SH-SY5Y (cell line): ENCODE results near the gene PCDH9.

ENCODE experiments used
- GATA2 ChIP-seq: IDR thresholded peaks from 2 replicates; pipeline ENCODE4 v1.6.1; 2011; ENCODE audit warnings: mild to moderate bottlenecking, low read depth, low read length
- GATA3 ChIP-seq: IDR thresholded peaks from 2 replicates; pipeline ENCODE4 v1.6.1; 2011; ENCODE audit warnings: low read depth, mild to moderate bottlenecking, low read length, moderate library complexity

DNA sequence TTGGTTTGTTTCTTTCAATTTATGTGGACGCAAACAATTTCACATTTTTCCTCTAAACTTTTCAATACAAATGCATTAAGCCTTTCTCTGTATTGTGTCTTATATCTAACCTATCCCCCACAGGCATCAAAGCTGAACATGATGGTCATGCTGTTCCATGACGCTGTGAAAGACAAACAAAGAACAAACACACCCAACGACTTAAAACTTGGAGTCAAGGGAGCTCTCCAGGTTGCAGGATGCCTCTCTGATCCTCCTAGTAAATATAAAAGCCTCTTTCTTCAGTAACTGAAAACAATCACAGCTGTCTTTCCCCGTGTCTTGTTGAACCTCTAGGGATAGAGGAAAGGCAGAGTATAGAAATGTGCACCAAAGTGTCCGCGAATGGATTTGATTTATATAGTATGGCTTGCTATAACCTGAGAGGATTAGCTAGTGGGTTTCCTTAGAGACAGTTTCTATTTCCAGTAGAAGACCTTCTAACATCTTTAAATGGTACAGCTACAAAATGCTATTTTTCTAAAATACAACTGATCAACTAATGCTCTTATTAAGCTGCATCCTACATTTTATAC lies 43.1 kb downstream of the PCDH9 start:
- TF ChIP-seq GATA2 (no peak), GATA3 (no peak)
